ENCODE measurements around the gene STRADA. TPM values are rescaled to one million over a fixed set of nuclear protein-coding genes. Genes with fewer than 3 reads are reported as not detected.

The STRADA gene
- total and polyA plus RNA-seq, 2 donors, result 13.4 to 32.2 TPM

GRCh38 chr17:63695889-63696288, 45.7 kb downstream of the STRADA start:
- Histone ChIP-seq H3K9me3 (ENCODE audit: control insufficient read depth in 2 of 2, insufficient read depth in 1 of 2, low read length in 1 of 2) (peaks cover 0 to 7% of the 10 kb centered on the region in 2 donors), H3K36me3 (ENCODE audit: control insufficient read depth in 2 of 2, insufficient read depth in 2 of 2, low read length in 1 of 2) (peaks cover 55 to 71% of the 10 kb centered on the region in 2 donors), H3K27ac (ENCODE audit: low read depth in 1 of 2, low read length in 1 of 2) (no peak overlapping the region), H3K4me3 (ENCODE audit: low read length in 2 of 2) (no peak overlapping the region), H3K27me3 (ENCODE audit: control insufficient read depth in 2 of 2, insufficient read depth in 1 of 2, low read length in 1 of 2) (no peaks in the 10 kb centered on the region), H3K4me1 (ENCODE audit: control insufficient read depth in 2 of 2, insufficient read depth in 2 of 2, low read length in 2 of 2) (peaks cover 17 to 39% of the 10 kb centered on the region in 2 donors)
- 98% methylated on average over 6 of the region's 6 CpGs for WGBS
- DNase-seq (ENCODE audit: low read depth in 6 of 9, low spot score in 9 of 9), result no peak

- DNase-seq (ENCODE audit: low read depth in 6 of 9, low spot score in 9 of 9), result no peak
- H3K27me3 ChIP-seq (ENCODE audit: control insufficient read depth in 2 of 2, insufficient read depth in 1 of 2, low read length in 1 of 2), result no peaks in the 10 kb centered on the region
- H3K9me3 ChIP-seq (ENCODE audit: control insufficient read depth in 2 of 2, insufficient read depth in 1 of 2, low read length in 1 of 2), result peaks cover 0 to 5% of the 10 kb centered on the region in 2 donors
- peak overlapping the region in 1 of 2 donors; percentile 66 for H3K27ac ChIP-seq (ENCODE audit: low read depth in 1 of 2, low read length in 1 of 2)
- WGBS, result 93% methylated on average over 15 of the region's 15 CpGs
- peaks cover 62 to 78% of the 10 kb centered on the region in 2 donors for H3K36me3 ChIP-seq (ENCODE audit: control insufficient read depth in 2 of 2, insufficient read depth in 2 of 2, low read length in 1 of 2)
- H3K4me3 ChIP-seq (ENCODE audit: low read length in 2 of 2), result no peak overlapping the region
- H3K4me1 ChIP-seq (ENCODE audit: control insufficient read depth in 2 of 2, insufficient read depth in 2 of 2, low read length in 2 of 2), result peaks cover 13 to 36% of the 10 kb centered on the region in 2 donors
These were observed 46.4 kb downstream of the STRADA start for GRCh38 chr17:63694950-63695773.

GRCh38 chr17:63694229-63694949, 47.2 kb downstream of the STRADA start:
- WGBS, result 90% methylated on average over 12 of the region's 12 CpGs
- H3K36me3 ChIP-seq (ENCODE audit: control insufficient read depth in 2 of 2, insufficient read depth in 2 of 2, low read length in 1 of 2), result peaks cover 70 to 86% of the 10 kb centered on the region in 2 donors
- H3K4me1 ChIP-seq (ENCODE audit: control insufficient read depth in 2 of 2, insufficient read depth in 2 of 2, low read length in 2 of 2), result peaks cover 13 to 36% of the 10 kb centered on the region in 2 donors
- H3K27ac ChIP-seq (ENCODE audit: low read depth in 1 of 2, low read length in 1 of 2), result peak overlapping the region in 1 of 2 donors; percentile 53
- DNase-seq (ENCODE audit: low read depth in 6 of 9, low spot score in 9 of 9), result no peak
- peaks cover 0 to 5% of the 10 kb centered on the region in 2 donors for H3K9me3 ChIP-seq (ENCODE audit: control insufficient read depth in 2 of 2, insufficient read depth in 1 of 2, low read length in 1 of 2)
- H3K4me3 ChIP-seq (ENCODE audit: low read length in 2 of 2), result no peak overlapping the region
- no peaks in the 10 kb centered on the region for H3K27me3 ChIP-seq (ENCODE audit: control insufficient read depth in 2 of 2, insufficient read depth in 1 of 2, low read length in 1 of 2)

GRCh38 chr17:63693411-63694113, 48.0 kb downstream of the STRADA start:
- Histone ChIP-seq H3K4me3 (ENCODE audit: low read length in 2 of 2) (no peak overlapping the region), H3K4me1 (ENCODE audit: control insufficient read depth in 2 of 2, insufficient read depth in 2 of 2, low read length in 2 of 2) (peaks cover 13 to 32% of the 10 kb centered on the region in 2 donors), H3K36me3 (ENCODE audit: control insufficient read depth in 2 of 2, insufficient read depth in 2 of 2, low read length in 1 of 2) (peaks cover 76 to 90% of the 10 kb centered on the region in 2 donors), H3K9me3 (ENCODE audit: control insufficient read depth in 2 of 2, insufficient read depth in 1 of 2, low read length in 1 of 2) (peaks cover 0 to 5% of the 10 kb centered on the region in 2 donors), H3K27me3 (ENCODE audit: control insufficient read depth in 2 of 2, insufficient read depth in 1 of 2, low read length in 1 of 2) (no peaks in the 10 kb centered on the region), H3K27ac (ENCODE audit: low read depth in 1 of 2, low read length in 1 of 2) (no peak overlapping the region)
- 95% methylated on average over 18 of the region's 18 CpGs for WGBS
- no peak for DNase-seq (ENCODE audit: low read depth in 6 of 9, low spot score in 9 of 9)

GRCh38 chr17:63692195-63692816, 49.3 kb downstream of the STRADA start:
- no peak overlapping the region for H3K4me3 ChIP-seq (ENCODE audit: low read length in 2 of 2)
- DNase-seq (ENCODE audit: low read depth in 6 of 9, low spot score in 9 of 9), result no peak
- H3K4me1 ChIP-seq (ENCODE audit: control insufficient read depth in 2 of 2, insufficient read depth in 2 of 2, low read length in 2 of 2), result peaks cover 6 to 20% of the 10 kb centered on the region in 2 donors
- no peaks in the 10 kb centered on the region for H3K9me3 ChIP-seq (ENCODE audit: control insufficient read depth in 2 of 2, insufficient read depth in 1 of 2, low read length in 1 of 2)
- no peak overlapping the region for H3K27ac ChIP-seq (ENCODE audit: low read depth in 1 of 2, low read length in 1 of 2)
- peaks cover 70 to 83% of the 10 kb centered on the region in 2 donors for H3K36me3 ChIP-seq (ENCODE audit: control insufficient read depth in 2 of 2, insufficient read depth in 2 of 2, low read length in 1 of 2)
- no peaks in the 10 kb centered on the region for H3K27me3 ChIP-seq (ENCODE audit: control insufficient read depth in 2 of 2, insufficient read depth in 1 of 2, low read length in 1 of 2)
- over 99% methylated on average over 11 of the region's 11 CpGs for WGBS

GRCh38 chr17:63689479-63689878, 52.1 kb downstream of the STRADA start:
- Histone ChIP-seq H3K36me3 (ENCODE audit: control insufficient read depth in 2 of 2, insufficient read depth in 2 of 2, low read length in 1 of 2) (peaks cover 63 to 83% of the 10 kb centered on the region in 2 donors), H3K9me3 (ENCODE audit: control insufficient read depth in 2 of 2, insufficient read depth in 1 of 2, low read length in 1 of 2) (no peaks in the 10 kb centered on the region), H3K4me1 (ENCODE audit: control insufficient read depth in 2 of 2, insufficient read depth in 2 of 2, low read length in 2 of 2) (no peaks in the 10 kb centered on the region), H3K27ac (ENCODE audit: low read depth in 1 of 2, low read length in 1 of 2) (no peak overlapping the region), H3K4me3 (ENCODE audit: low read length in 2 of 2) (no peak overlapping the region), H3K27me3 (ENCODE audit: control insufficient read depth in 2 of 2, insufficient read depth in 1 of 2, low read length in 1 of 2) (no peaks in the 10 kb centered on the region)
- DNase-seq (ENCODE audit: low read depth in 6 of 9, low spot score in 9 of 9), result no peak
- WGBS, result 97% methylated on average over 14 of the region's 14 CpGs

- Histone ChIP-seq H3K36me3 (ENCODE audit: control insufficient read depth in 2 of 2, insufficient read depth in 2 of 2, low read length in 1 of 2) (peaks cover 53 to 74% of the 10 kb centered on the region in 2 donors), H3K27me3 (ENCODE audit: control insufficient read depth in 2 of 2, insufficient read depth in 1 of 2, low read length in 1 of 2) (no peaks in the 10 kb centered on the region), H3K27ac (ENCODE audit: low read depth in 1 of 2, low read length in 1 of 2) (no peak overlapping the region), H3K4me1 (ENCODE audit: control insufficient read depth in 2 of 2, insufficient read depth in 2 of 2, low read length in 2 of 2) (no peaks in the 10 kb centered on the region), H3K4me3 (ENCODE audit: low read length in 2 of 2) (no peak overlapping the region), H3K9me3 (ENCODE audit: control insufficient read depth in 2 of 2, insufficient read depth in 1 of 2, low read length in 1 of 2) (no peaks in the 10 kb centered on the region)
- DNase-seq (ENCODE audit: low read depth in 6 of 9, low spot score in 9 of 9), result no peak
- 97% methylated on average over 12 of the region's 12 CpGs for WGBS
These were observed 53.1 kb downstream of the STRADA start for GRCh38 chr17:63688396-63689020.

GRCh38 chr17:63686138-63686685, 55.4 kb downstream of the STRADA start:
- 97% methylated on average over 3 of the region's 3 CpGs for WGBS
- Histone ChIP-seq H3K4me3 (ENCODE audit: low read length in 2 of 2) (no peak overlapping the region), H3K4me1 (ENCODE audit: control insufficient read depth in 2 of 2, insufficient read depth in 2 of 2, low read length in 2 of 2) (no peaks in the 10 kb centered on the region), H3K9me3 (ENCODE audit: control insufficient read depth in 2 of 2, insufficient read depth in 1 of 2, low read length in 1 of 2) (no peaks in the 10 kb centered on the region), H3K27ac (ENCODE audit: low read depth in 1 of 2, low read length in 1 of 2) (no peak overlapping the region), H3K27me3 (ENCODE audit: control insufficient read depth in 2 of 2, insufficient read depth in 1 of 2, low read length in 1 of 2) (no peaks in the 10 kb centered on the region), H3K36me3 (ENCODE audit: control insufficient read depth in 2 of 2, insufficient read depth in 2 of 2, low read length in 1 of 2) (peaks cover 51 to 74% of the 10 kb centered on the region in 2 donors)
- DNase-seq (ENCODE audit: low read depth in 6 of 9, low spot score in 9 of 9), result no peak

Data from thymus (tissue), 11 donors.